HCT116 (cell line): ENCODE measurements around the gene BIK. TPM values are rescaled to one million over a fixed set of nuclear protein-coding genes. Genes with fewer than 3 reads are reported as not detected.

Experiments used
- ATAC-seq: fragments of 200-7000 bp; cut with Tn5 transposase; 2 replicates; pipeline ENCODE4 v1.9.1; 2020; ENCODE audit warnings: mild to moderate bottlenecking, moderate library complexity
- BruUV-seq: library from RNA; stranded (reverse); fragments of 400-500 nt; replicated peaks from 2 replicates; lab custom pipeline; 2021; lab: Mats Ljungman, UMichigan
- CTCF ChIA-PET: fragments of 300-600 bp; sonication (Branson Sonifier 250); formaldehyde crosslinking; loops from one replicate; lab custom pipeline; 2021; ENCODE audit warnings: antibody characterized with exemption; lab: Charles Lee
- POLR2A ChIA-PET: fragments of 300-600, 350-600 bp; sonication (Branson Sonifier 250); formaldehyde crosslinking; loops from one replicate; lab custom pipeline; 2021; ENCODE audit warnings: antibody characterized with exemption; lab: Charles Lee
- RAD21 ChIA-PET, 2 experiments: fragments of 300-600 bp; sonication (Branson Sonifier 250); formaldehyde crosslinking; loops; one replicate each; lab custom pipeline; 2023; ENCODE audit warnings: low total read pairs in 2 of 2; ENCODE audit not compliant: uncharacterized antibody in 2 of 2, unreplicated experiment in 2 of 2, low non-redundant PET in 1 of 2; lab: Charles Lee
- DNase-seq: peaks from one replicate; pipeline ENCODE4 v3.0.0-alpha.2; 2010; ENCODE audit warnings: low read depth, low spot score
- H2AFZ ChIP-seq: fragments of 200-600 bp; shearing (Covaris generic), sonication (generic); 2 replicates; pipeline ENCODE4 v1.6.1; 2017; ENCODE audit warnings: low read depth, mixed run types, mixed read lengths, antibody characterized with exemption, low read length; ENCODE audit not compliant: poor library complexity, severe bottlenecking
- H3K27ac ChIP-seq: 2 replicates; pipeline ENCODE4 v1.5.1; 2012; ENCODE audit warnings: low read depth, low read length
- H3K27me3 ChIP-seq: fragments of 200-600 bp; sonication (generic); 2 replicates; pipeline ENCODE4 v1.6.1; 2016; ENCODE audit warnings: mixed run types, low read length, mixed read lengths; ENCODE audit not compliant: insufficient read depth
- H3K36me3 ChIP-seq, 2 experiments: fragments of 200-500 bp in 1 of 2; fragments of 200-600 bp in 1 of 2; sonication (Bioruptor generic) in 1 of 2; sonication (generic) in 1 of 2; 2 replicates each; pipeline versions ENCODE4 v1.5.1 to v1.6.1; 2014 to 2016; ENCODE audit warnings: low read length in 2 of 2, inconsistent platforms in 1 of 2, mixed read lengths in 1 of 2, mixed run types in 1 of 2; ENCODE audit not compliant: insufficient read depth in 2 of 2, control insufficient read depth in 1 of 2
- H3K4me1 ChIP-seq, 2 experiments: fragments of 200-600 bp in 1 of 2; sonication (generic) in 1 of 2; 2 replicates each; pipeline versions ENCODE4 v1.5.1 to v1.6.1; 2012 to 2017; ENCODE audit warnings: low read length in 2 of 2, inconsistent platforms in 1 of 2, mild to moderate bottlenecking in 1 of 2, mixed read lengths in 1 of 2, mixed run types in 1 of 2, moderate library complexity in 1 of 2; ENCODE audit not compliant: insufficient read depth in 2 of 2, control insufficient read depth in 1 of 2
- H3K4me2 ChIP-seq: fragments of 200-600 bp; sonication (generic); 2 replicates; pipeline ENCODE4 v1.6.1; 2017; ENCODE audit warnings: mixed run types, low read length, mixed read lengths
- H3K4me3 ChIP-seq, 2 experiments: fragments of 200-600 bp in 1 of 2; sonication (generic) in 1 of 2; replicated peaks in 1 of 2; 2 replicates each; pipeline ENCODE4 v1.5.1; 2011 to 2016; ENCODE audit warnings: low read length in 2 of 2, control low read depth in 1 of 2, low read depth in 1 of 2, mild to moderate bottlenecking in 1 of 2, mixed read lengths in 1 of 2, mixed run types in 1 of 2
- H3K79me2 ChIP-seq: fragments of 200-600 bp; sonication (generic); 2 replicates; pipeline ENCODE4 v1.6.1; 2017; ENCODE audit warnings: mild to moderate bottlenecking, mixed run types, low read length, moderate library complexity, mixed read lengths; ENCODE audit not compliant: insufficient read depth
- H3K9ac ChIP-seq: fragments of 200-600 bp; sonication (generic); 2 replicates; pipeline ENCODE4 v1.6.1; 2016; ENCODE audit warnings: low read length, mixed read lengths
- H3K9me2 ChIP-seq: fragments of 200-600 bp; sonication (generic), shearing (Covaris generic); 2 replicates; pipeline ENCODE4 v1.6.1; 2017; ENCODE audit warnings: mixed run types, mild to moderate bottlenecking, moderate library complexity; ENCODE audit not compliant: insufficient read depth
- H3K9me3 ChIP-seq, 2 experiments: fragments of 200-500 bp in 1 of 2; fragments of 200-600 bp in 1 of 2; sonication (Bioruptor generic) in 1 of 2; sonication (generic) in 1 of 2; 2 replicates each; pipeline ENCODE4 v1.6.1; 2014 to 2017; ENCODE audit warnings: low read length in 2 of 2, mixed read lengths in 2 of 2, inconsistent platforms in 1 of 2, low read depth in 1 of 2, mild to moderate bottlenecking in 1 of 2, mixed run types in 1 of 2, moderate library complexity in 1 of 2; ENCODE audit not compliant: control insufficient read depth in 1 of 2, insufficient read depth in 1 of 2
- H4K20me1 ChIP-seq: fragments of 200-600 bp; sonication (generic), shearing (Covaris generic); 2 replicates; pipeline ENCODE4 v1.6.1; 2017; ENCODE audit warnings: mixed run types, mild to moderate bottlenecking, moderate library complexity; ENCODE audit not compliant: insufficient read depth
- CBX3 ChIP-seq: IDR thresholded peaks from 2 replicates; pipeline ENCODE4 v1.6.1; 2012; ENCODE audit warnings: low read depth
- CEBPB ChIP-seq: IDR thresholded peaks from 2 replicates; pipeline ENCODE4 v1.6.1; 2012; ENCODE audit warnings: low read depth
- CTCF ChIP-seq, 3 experiments: fragments of 200-600 bp in 1 of 3; sonication (generic) in 1 of 3; IDR thresholded peaks in 2 of 3; conservative IDR thresholded peaks in 1 of 3; 2 replicates each; pipeline ENCODE4 v1.5.1; 2012 to 2017; ENCODE audit warnings: low read depth in 2 of 3, low read length in 2 of 3, antibody characterized with exemption in 1 of 3, borderline replicate concordance in 1 of 3, control low read depth in 1 of 3, mild to moderate bottlenecking in 1 of 3, mixed read lengths in 1 of 3, mixed run types in 1 of 3, moderate library complexity in 1 of 3; ENCODE audit not compliant: insufficient read depth in 1 of 3
- EGR1 ChIP-seq: IDR thresholded peaks from 2 replicates; pipeline ENCODE4 v1.6.1; 2012; ENCODE audit warnings: low read depth
- ELF1 ChIP-seq: IDR thresholded peaks from 2 replicates; pipeline ENCODE4 v1.6.1; 2012; ENCODE audit warnings: low read depth, borderline replicate concordance
- EZH2phosphoT487 ChIP-seq: fragments of 200-600 bp; IDR thresholded peaks from 2 replicates; pipeline ENCODE4 v1.6.1; 2018; ENCODE audit warnings: antibody characterized with exemption, borderline replicate concordance
- FOSL1 ChIP-seq: IDR thresholded peaks from 2 replicates; pipeline ENCODE4 v1.6.1; 2012; ENCODE audit warnings: low read depth
- POLR2A ChIP-seq: IDR thresholded peaks from 2 replicates; pipeline ENCODE4 v1.7.0; 2011; ENCODE audit warnings: borderline replicate concordance; ENCODE audit not compliant: insufficient read depth, insufficient read length; ENCODE audit errors: extremely low read depth
- REST ChIP-seq: IDR thresholded peaks from 2 replicates; pipeline ENCODE4 v1.6.1; 2012; ENCODE audit warnings: low read depth
- SIN3A ChIP-seq: IDR thresholded peaks from 2 replicates; pipeline ENCODE4 v1.6.1; 2012; ENCODE audit warnings: low read depth
- SRF ChIP-seq: IDR thresholded peaks from 2 replicates; pipeline ENCODE4 v1.6.1; 2012; ENCODE audit warnings: low read depth
- TCF7L2 ChIP-seq: IDR thresholded peaks from 2 replicates; pipeline ENCODE4 v1.7.0; 2011; ENCODE audit warnings: borderline replicate concordance, inconsistent platforms; ENCODE audit not compliant: insufficient read depth, insufficient read length; ENCODE audit errors: extremely low read depth
- YY1 ChIP-seq: IDR thresholded peaks from 2 replicates; pipeline ENCODE4 v1.6.1; 2011; ENCODE audit warnings: low read length, low read depth, moderate library complexity, mild to moderate bottlenecking; ENCODE audit not compliant: insufficient replicate concordance; ENCODE audit errors: extremely low read depth
- ZBTB33 ChIP-seq: IDR thresholded peaks from 2 replicates; pipeline ENCODE4 v1.6.1; 2011; ENCODE audit warnings: mild to moderate bottlenecking, low read length, moderate library complexity; ENCODE audit not compliant: insufficient replicate concordance; ENCODE audit errors: extremely low read depth
- ZFX ChIP-seq: fragments of 450-650 bp; IDR thresholded peaks from 2 replicates; pipeline ENCODE4 v1.6.1; 2017
- ZNF274 ChIP-seq: fragments of 200-500 bp; sonication (Bioruptor generic); IDR thresholded peaks from 2 replicates; pipeline ENCODE4 v1.6.1; 2014; ENCODE audit warnings: mild to moderate bottlenecking, low read depth, low read length, inconsistent platforms
- intact Hi-C: fragments of 100-400 bp; cut with micrococcal nuclease; formaldehyde crosslinking; loops from 2 replicates; pipeline ENCODE4 v1.10.0; 2022
- total RNA-seq: library from RNA; stranded (reverse); gene quantifications from one replicate; pipeline ENCODE4 v1.2.1, GENCODE V29; 2021; ENCODE audit not compliant: unreplicated experiment
- TF ChIP-seq, protein P1 (sequence below): IDR thresholded peaks from 2 replicates; pipeline ENCODE4 v1.6.1; 2012
- TF ChIP-seq, protein P2 (sequence below): IDR thresholded peaks from 2 replicates; pipeline ENCODE4 v1.6.1; 2012

The BIK gene
- total RNA-seq, 1 experiment from 2014 or later, result 31.0 TPM

- no peak overlapping the region for H2AFZ ChIP-seq
- POLR2A ChIA-PET, result interaction anchor here (1.4 kb wide), 1 partner anchor 18 kb away, joined by 3 read pairs; no protein-coding TSS in a partner anchor
- BruUV-seq, result no TSS peak
Measured at GRCh38 chr22:43144949-43145348, 34.4 kb downstream of the BIK start.

More at GRCh38 chr22:43144949-43145348, 34.4 kb downstream of the BIK start:
- Histone ChIP-seq H3K27me3 (no peaks in the 10 kb centered on the region), H3K9me2 (no peaks in the 10 kb centered on the region), H3K4me1 (peaks cover 10 to 18% of the 10 kb centered on the region in 2 experiments; a peak in 3 of 4 replicates), H3K9me3 (no peaks in the 10 kb centered on the region), H3K4me3 (no peak overlapping the region), H3K4me2 (no peak overlapping the region), H3K9ac (no peak overlapping the region), H4K20me1 (no peaks in the 10 kb centered on the region), H3K36me3 (peaks cover 8 to 14% of the 10 kb centered on the region in 2 experiments; a peak in 3 of 4 replicates), H3K79me2 (peaks cover 32% of the 10 kb centered on the region), H3K27ac (no peak overlapping the region)
- DNase-seq (no peak), ATAC-seq (no peak)
- intact Hi-C loops, result no loop called here
- RAD21 ChIA-PET, result no interaction called here
- TF ChIP-seq CTCF (IDR thresholded peaks at IDR 0.05 in 2 of 3, conservative IDR thresholded peaks at IDR 0.05 in 1 of 3; ENCODE audit: borderline replicate concordance in 1 of 3, insufficient read depth in 1 of 3, low read depth in 2 of 3, low read length in 2 of 3) (no peak), SIN3A (no peak), ZFX (no peak), REST (no peak), FOSL1 (no peak), ZBTB33 (no peak), SRF (no peak), POLR2A (no peak), YY1 (no peak), TCF7L2 (no peak), CBX3 (no peak), ELF1 (no peak), EZH2phosphoT487 (no peak), EGR1 (no peak), CEBPB (no peak), ZNF274 (no peak)
- TF ChIP-seq, protein P1, sequence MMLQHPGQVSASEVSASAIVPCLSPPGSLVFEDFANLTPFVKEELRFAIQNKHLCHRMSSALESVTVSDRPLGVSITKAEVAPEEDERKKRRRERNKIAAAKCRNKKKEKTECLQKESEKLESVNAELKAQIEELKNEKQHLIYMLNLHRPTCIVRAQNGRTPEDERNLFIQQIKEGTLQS, result no peak
- TF ChIP-seq, protein P2, sequence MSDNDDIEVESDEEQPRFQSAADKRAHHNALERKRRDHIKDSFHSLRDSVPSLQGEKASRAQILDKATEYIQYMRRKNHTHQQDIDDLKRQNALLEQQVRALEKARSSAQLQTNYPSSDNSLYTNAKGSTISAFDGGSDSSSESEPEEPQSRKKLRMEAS, result no peak
- CTCF ChIA-PET, result interaction anchor here (1.2 kb wide), 1 partner anchor 43 kb away, joined by 3 read pairs; no protein-coding TSS in a partner anchor
